OCI-LY7 (cell line): ENCODE data around the gene RMI2. TPM values are rescaled to one million over a fixed set of nuclear protein-coding genes. Genes with fewer than 3 reads are reported as not detected.

ENCODE experiments used
- BruUV-seq: library from RNA; stranded (reverse); fragments of 400-500 nt; replicated peaks from 2 replicates; lab custom pipeline; 2021; lab: Mats Ljungman, UMichigan
- CTCF ChIA-PET: fragments of 300-600 bp; sonication (Branson Sonifier 250); formaldehyde crosslinking; loops from one replicate; lab custom pipeline; 2022; ENCODE audit warnings: antibody characterized with exemption; ENCODE audit not compliant: unreplicated experiment; lab: Charles Lee
- POLR2A ChIA-PET: fragments of 300-600 bp; sonication (Branson Sonifier 250); formaldehyde crosslinking; loops from one replicate; lab custom pipeline; 2022; ENCODE audit warnings: antibody characterized with exemption; lab: Charles Lee
- DNase-seq: peaks from one replicate; pipeline ENCODE4 v3.0.0-alpha.2; 2015; ENCODE audit warnings: low spot score
- H2AFZ ChIP-seq: fragments of 200-600 bp; sonication (generic), shearing (Covaris generic); 2 replicates; pipeline ENCODE4 v1.6.1; 2014; ENCODE audit warnings: mild to moderate bottlenecking, antibody characterized with exemption, low read length, moderate library complexity
- H3K27ac ChIP-seq: fragments of 200-600 bp; sonication (generic); 2 replicates; pipeline ENCODE4 v1.5.1; 2014; ENCODE audit warnings: mixed run types, low read depth, mild to moderate bottlenecking, moderate library complexity, low read length, inconsistent platforms; ENCODE audit not compliant: poor library complexity, severe bottlenecking
- H3K36me3 ChIP-seq: fragments of 200-600 bp; sonication (generic); 2 replicates; pipeline ENCODE4 v1.6.1; 2014; ENCODE audit warnings: mild to moderate bottlenecking, antibody characterized with exemption, low read length, moderate library complexity, mixed read lengths; ENCODE audit not compliant: insufficient read depth
- H3K4me1 ChIP-seq: fragments of 200-600 bp; sonication (generic); 2 replicates; pipeline ENCODE4 v1.5.1; 2014; ENCODE audit warnings: mild to moderate bottlenecking, low read length; ENCODE audit not compliant: insufficient read depth, poor library complexity, severe bottlenecking
- H3K4me2 ChIP-seq: fragments of 200-600 bp; sonication (generic); 2 replicates; pipeline ENCODE4 v1.6.1; 2014; ENCODE audit warnings: mild to moderate bottlenecking, low read length
- H3K4me3 ChIP-seq: fragments of 200-600 bp; sonication (generic); 2 replicates; pipeline ENCODE4 v1.5.1; 2014; ENCODE audit warnings: mild to moderate bottlenecking, low read depth, low read length; ENCODE audit not compliant: poor library complexity, severe bottlenecking
- H3K79me2 ChIP-seq: fragments of 200-600 bp; sonication (generic); 2 replicates; pipeline ENCODE4 v1.6.1; 2016; ENCODE audit warnings: low read depth, mild to moderate bottlenecking, low read length, moderate library complexity, mixed read lengths; ENCODE audit not compliant: insufficient read depth
- H3K9me2 ChIP-seq: fragments of 200-600 bp; sonication (generic); 2 replicates; pipeline ENCODE4 v1.6.1; 2016; ENCODE audit warnings: mild to moderate bottlenecking, low read length, mixed read lengths; ENCODE audit not compliant: insufficient read depth
- H3K9me3 ChIP-seq: fragments of 200-600 bp; sonication (generic); 2 replicates; pipeline ENCODE4 v1.6.1; 2014; ENCODE audit warnings: mild to moderate bottlenecking, mixed run types, low read length, mixed read lengths
- H4K20me1 ChIP-seq: fragments of 200-600 bp; sonication (generic); 2 replicates; pipeline ENCODE4 v1.6.1; 2014; ENCODE audit warnings: mild to moderate bottlenecking, antibody characterized with exemption, low read length, moderate library complexity, mixed read lengths; ENCODE audit not compliant: insufficient read depth
- EZH2phosphoT487 ChIP-seq: fragments of 200-600 bp; sonication (generic); IDR thresholded peaks from 2 replicates; pipeline ENCODE4 v1.6.1; 2018; ENCODE audit warnings: low read depth, borderline replicate concordance, mild to moderate bottlenecking, mixed run types, antibody characterized with exemption, low read length, moderate library complexity, mixed read lengths
- intact Hi-C: fragments of 100-400 bp; cut with micrococcal nuclease; formaldehyde crosslinking; loops from one replicate; pipeline ENCODE4 v1.10.0; 2022; ENCODE audit not compliant: unreplicated experiment
- total RNA-seq, 2 experiments: library from RNA; depleted of rRNA in 1 of 2; stranded (reverse); fragments of >200 nt in 1 of 2; shearing (Covaris generic) in 1 of 2; gene quantifications; 2 replicates each; pipeline ENCODE4 v1.2.3, GENCODE V29; 2014 to 2022
- TF ChIP-seq, protein P1 (sequence below): fragments of 200-600 bp; sonication (generic); conservative IDR thresholded peaks from 2 replicates; pipeline ENCODE4 v1.5.1; 2014; ENCODE audit warnings: mild to moderate bottlenecking, antibody characterized with exemption, low read length, moderate library complexity, mixed read lengths

The RMI2 gene
- total RNA-seq, 2 experiments from 2014 or later, result 84.5 to 126 TPM

- no peak for DNase-seq
- Histone ChIP-seq H3K9me2 (no peaks in the 10 kb centered on the region), H3K36me3 (no peaks in the 10 kb centered on the region), H3K27ac (no peak overlapping the region), H4K20me1 (no peaks in the 10 kb centered on the region), H3K79me2 (no peaks in the 10 kb centered on the region), H3K4me3 (no peak overlapping the region), H3K9me3 (no peaks in the 10 kb centered on the region), H3K4me1 (peaks cover 3% of the 10 kb centered on the region), H2AFZ (no peak overlapping the region), H3K4me2 (no peak overlapping the region)
- intact Hi-C loops, result loop anchor here (10.0 kb wide), 1 partner anchor 675 kb away; no protein-coding TSS in a partner anchor
- ChIA-PET POLR2A (interaction anchor here (0.7 kb wide), 1 partner anchor 380 kb away, joined by 3 read pairs; no protein-coding TSS in a partner anchor), CTCF (interaction anchor here (1.0 kb wide), 1 partner anchor 80 kb away, joined by 5 read pairs; no protein-coding TSS in a partner anchor)
- BruUV-seq, result no TSS peak
- TF ChIP-seq, protein P1, sequence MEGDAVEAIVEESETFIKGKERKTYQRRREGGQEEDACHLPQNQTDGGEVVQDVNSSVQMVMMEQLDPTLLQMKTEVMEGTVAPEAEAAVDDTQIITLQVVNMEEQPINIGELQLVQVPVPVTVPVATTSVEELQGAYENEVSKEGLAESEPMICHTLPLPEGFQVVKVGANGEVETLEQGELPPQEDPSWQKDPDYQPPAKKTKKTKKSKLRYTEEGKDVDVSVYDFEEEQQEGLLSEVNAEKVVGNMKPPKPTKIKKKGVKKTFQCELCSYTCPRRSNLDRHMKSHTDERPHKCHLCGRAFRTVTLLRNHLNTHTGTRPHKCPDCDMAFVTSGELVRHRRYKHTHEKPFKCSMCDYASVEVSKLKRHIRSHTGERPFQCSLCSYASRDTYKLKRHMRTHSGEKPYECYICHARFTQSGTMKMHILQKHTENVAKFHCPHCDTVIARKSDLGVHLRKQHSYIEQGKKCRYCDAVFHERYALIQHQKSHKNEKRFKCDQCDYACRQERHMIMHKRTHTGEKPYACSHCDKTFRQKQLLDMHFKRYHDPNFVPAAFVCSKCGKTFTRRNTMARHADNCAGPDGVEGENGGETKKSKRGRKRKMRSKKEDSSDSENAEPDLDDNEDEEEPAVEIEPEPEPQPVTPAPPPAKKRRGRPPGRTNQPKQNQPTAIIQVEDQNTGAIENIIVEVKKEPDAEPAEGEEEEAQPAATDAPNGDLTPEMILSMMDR, result no peak
These were observed 44.6 kb downstream of the RMI2 start for GRCh38 chr16:11389631-11390565.

DNA sequence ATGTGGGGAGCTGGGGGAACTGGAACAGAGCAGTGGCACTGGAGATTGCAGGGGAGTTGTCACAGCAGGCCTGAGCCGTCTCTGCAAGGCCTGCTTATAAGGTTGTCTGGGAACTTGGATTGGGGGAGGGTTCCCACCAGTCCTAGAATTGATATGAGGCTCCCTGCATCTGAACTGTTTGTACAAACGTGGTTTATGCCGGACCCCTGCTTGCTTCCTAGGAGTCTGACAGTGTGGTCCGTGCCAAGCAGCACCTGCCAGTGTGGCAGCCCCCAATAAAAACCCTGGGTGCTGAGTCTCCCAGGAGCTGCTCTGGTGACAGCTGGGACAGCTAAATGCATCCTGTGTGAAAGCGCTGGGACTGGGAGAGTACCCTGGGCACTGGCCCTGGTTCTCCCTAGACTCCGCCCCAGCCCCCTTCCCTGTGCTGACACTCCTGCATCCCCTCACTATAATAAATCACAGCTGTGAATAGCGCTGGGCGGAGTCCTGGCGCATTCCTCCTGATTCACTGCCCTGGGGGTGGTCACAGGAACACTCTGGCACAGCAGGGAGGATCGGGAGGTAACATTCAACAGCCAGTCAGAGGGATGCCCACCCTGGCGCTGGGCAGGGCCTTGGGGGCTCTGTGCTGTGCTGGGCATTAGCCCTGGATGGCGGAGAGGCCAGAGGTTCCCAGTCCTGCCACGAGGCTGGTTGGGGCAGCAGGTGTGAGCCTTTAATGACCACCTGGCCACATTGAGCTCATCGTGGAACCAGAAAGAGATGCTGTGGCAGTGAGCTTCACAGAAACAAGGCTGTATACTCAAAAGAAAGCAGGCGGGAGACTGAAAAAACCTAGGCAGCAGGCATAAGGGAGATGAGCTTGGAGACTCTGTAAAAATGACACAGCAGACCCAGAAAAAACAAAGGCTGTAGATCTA lies 45.6 kb downstream of the RMI2 start:
- Histone ChIP-seq H3K9me3 (no peaks in the 10 kb centered on the region), H4K20me1 (no peaks in the 10 kb centered on the region), H3K4me1 (peaks cover 3% of the 10 kb centered on the region), H2AFZ (no peak overlapping the region), H3K27ac (no peak overlapping the region), H3K4me3 (no peak overlapping the region), H3K79me2 (no peaks in the 10 kb centered on the region), H3K9me2 (no peaks in the 10 kb centered on the region), H3K4me2 (no peak overlapping the region), H3K36me3 (no peaks in the 10 kb centered on the region)
- POLR2A ChIA-PET, result no interaction called here
- no TSS peak for BruUV-seq
- intact Hi-C loops, result loop anchor here (10.0 kb wide), 1 partner anchor 674 kb away; no protein-coding TSS in a partner anchor
- CTCF ChIA-PET, result interaction anchor here (0.6 kb wide), 1 partner anchor 423 kb away, joined by 3 read pairs; no protein-coding TSS in a partner anchor
- TF ChIP-seq EZH2phosphoT487, result no peak
- TF ChIP-seq, protein P1, result no peak
- DNase-seq, result no peak
